ENCODE results near the gene DOK6. TPM values are rescaled to one million over a fixed set of nuclear protein-coding genes. Genes with fewer than 3 reads are reported as not detected.

DOK6 gene
- total RNA-seq, 2 experiments from 2014 or later, result not detected

- no peaks in the 10 kb centered on the region for H3K4me1 Mint-ChIP-seq
- H3K27ac Mint-ChIP-seq, result no peak overlapping the region
- POLR2A ChIA-PET, result no interaction called here
- no peak for ATAC-seq
- H3K4me3 Mint-ChIP-seq, result no peak overlapping the region
- H3K27me3 Mint-ChIP-seq, result peaks cover 3% of the 10 kb centered on the region
- peaks cover 3% of the 10 kb centered on the region for H3K9me3 Mint-ChIP-seq (ENCODE audit: low read depth)
- H3K36me3 Mint-ChIP-seq (ENCODE audit: low read depth), result no peaks in the 10 kb centered on the region
- CTCF ChIA-PET, result interaction anchor here (1.4 kb wide), 1 partner anchor 15 kb away, joined by 4 read pairs; no protein-coding TSS in a partner anchor
- no peak for DNase-seq
- intact Hi-C loops (cut with DNase I, micrococcal nuclease), result no loop called here
Measured at GRCh38 chr18:69557282-69557681, 156.6 kb downstream of the DOK6 start.

GRCh38 chr18:69558052-69558451 is 157.4 kb downstream of the DOK6 start:
- Mint-ChIP-seq H3K4me3 (no peak overlapping the region), H3K27ac (no peak overlapping the region), H3K4me1 (no peaks in the 10 kb centered on the region), H3K9me3 (ENCODE audit: low read depth) (peaks cover 3% of the 10 kb centered on the region), H3K27me3 (peaks cover 3% of the 10 kb centered on the region), H3K36me3 (ENCODE audit: low read depth) (no peaks in the 10 kb centered on the region)
- CTCF ChIA-PET, result no interaction called here
- DNase-seq (no peak), ATAC-seq (no peak)
- intact Hi-C loops (cut with DNase I, micrococcal nuclease), result no loop called here
- POLR2A ChIA-PET, result no interaction called here

DNA sequence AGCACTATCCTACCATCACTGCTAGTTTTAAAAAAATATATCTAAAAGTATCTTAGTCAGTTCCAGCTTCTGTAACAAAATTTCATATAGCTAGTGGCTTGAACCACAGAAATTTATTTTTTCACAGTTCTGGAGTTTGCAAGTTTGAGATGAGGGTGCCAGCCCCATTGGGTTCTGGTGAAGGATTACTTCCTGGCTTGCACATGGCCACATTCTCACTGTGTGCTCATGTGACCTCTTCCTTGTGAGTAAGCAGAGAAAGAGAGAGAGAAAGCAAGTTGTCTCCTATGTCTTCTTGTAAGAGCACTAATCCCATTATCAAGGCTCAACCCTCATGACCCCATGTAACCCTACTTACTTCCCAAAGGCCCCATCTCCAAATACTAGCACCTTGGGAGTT is 158.9 kb downstream of the DOK6 start:
- ChIA-PET CTCF (no interaction called here), POLR2A (no interaction called here)
- H3K27me3 Mint-ChIP-seq, result peaks cover 3% of the 10 kb centered on the region
- H3K36me3 Mint-ChIP-seq (ENCODE audit: low read depth), result no peaks in the 10 kb centered on the region
- DNase-seq (no peak), ATAC-seq (no peak)
- H3K4me3 Mint-ChIP-seq, result no peak overlapping the region
- no peak overlapping the region for H3K27ac Mint-ChIP-seq
- intact Hi-C loops (cut with DNase I, micrococcal nuclease), result no loop called here
- H3K9me3 Mint-ChIP-seq (ENCODE audit: low read depth), result peaks cover 3% of the 10 kb centered on the region
- no peaks in the 10 kb centered on the region for H3K4me1 Mint-ChIP-seq

GRCh38 chr18:69564602-69565001 is 163.9 kb downstream of the DOK6 start:
- Mint-ChIP-seq H3K4me3 (no peak overlapping the region), H3K9me3 (ENCODE audit: low read depth) (peaks cover 6% of the 10 kb centered on the region), H3K36me3 (ENCODE audit: low read depth) (no peaks in the 10 kb centered on the region), H3K4me1 (no peaks in the 10 kb centered on the region), H3K27me3 (peaks cover 8% of the 10 kb centered on the region), H3K27ac (no peak overlapping the region)
- ATAC-seq (no peak), DNase-seq (no peak)
- intact Hi-C loops (cut with DNase I, micrococcal nuclease), result no loop called here
- ChIA-PET CTCF (no interaction called here), POLR2A (no interaction called here)

- DNase-seq (no peak), ATAC-seq (no peak)
- Mint-ChIP-seq H3K4me1 (no peaks in the 10 kb centered on the region), H3K36me3 (ENCODE audit: low read depth) (no peaks in the 10 kb centered on the region), H3K4me3 (no peak overlapping the region), H3K9me3 (ENCODE audit: low read depth) (peaks cover 6% of the 10 kb centered on the region), H3K27ac (no peak overlapping the region), H3K27me3 (peaks cover 8% of the 10 kb centered on the region)
- intact Hi-C loops (cut with DNase I, micrococcal nuclease), result no loop called here
- ChIA-PET POLR2A (no interaction called here), CTCF (no interaction called here)
Measured at GRCh38 chr18:69567813-69568488, 167.3 kb downstream of the DOK6 start.

DNA sequence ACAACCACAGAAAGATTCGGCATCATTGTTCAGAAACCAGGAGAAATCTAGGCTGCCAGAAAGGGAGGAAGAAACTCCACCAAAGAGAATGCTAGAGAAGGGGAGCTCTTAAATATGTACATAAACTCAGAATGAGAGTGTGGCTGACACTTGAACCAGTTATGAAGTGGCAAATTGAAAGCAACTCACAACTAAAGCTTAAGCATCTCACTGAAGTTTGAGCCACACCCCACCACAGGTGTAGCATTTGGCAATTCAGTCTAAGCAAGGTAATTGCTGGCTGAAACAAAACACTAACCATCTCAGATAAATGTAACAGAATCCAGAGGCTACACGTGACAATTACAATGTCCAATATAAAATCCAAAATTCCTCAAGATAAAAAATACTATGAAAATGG is 168.4 kb downstream of the DOK6 start:
- DNase-seq (no peak), ATAC-seq (no peak)
- Mint-ChIP-seq H3K4me1 (no peaks in the 10 kb centered on the region), H3K4me3 (no peak overlapping the region), H3K27ac (no peak overlapping the region), H3K9me3 (ENCODE audit: low read depth) (peaks cover 6% of the 10 kb centered on the region), H3K27me3 (peaks cover 8% of the 10 kb centered on the region), H3K36me3 (ENCODE audit: low read depth) (no peaks in the 10 kb centered on the region)
- intact Hi-C loops (cut with DNase I, micrococcal nuclease), result no loop called here
- CTCF ChIA-PET, result no interaction called here
- POLR2A ChIA-PET, result no interaction called here

DNA sequence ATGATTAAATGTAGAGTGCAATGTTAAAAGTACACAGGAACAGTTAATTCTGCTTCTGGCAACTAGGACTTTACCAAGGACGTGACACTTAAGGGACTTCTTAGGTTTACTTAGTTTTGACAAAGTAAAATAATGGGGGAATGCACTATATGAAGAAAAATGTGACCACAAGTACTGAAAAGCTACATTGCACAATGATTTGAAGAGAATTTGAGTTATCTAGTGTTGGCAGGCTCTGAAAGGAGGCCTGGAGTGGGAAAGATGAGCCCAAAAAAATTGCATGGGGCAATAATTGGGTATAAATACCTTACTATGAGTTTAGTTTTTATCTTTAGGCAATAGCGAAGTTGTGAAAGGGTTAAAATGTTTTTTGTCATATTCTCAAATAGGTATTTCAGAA is 173.7 kb downstream of the DOK6 start:
- no peaks in the 10 kb centered on the region for H3K9me3 Mint-ChIP-seq (ENCODE audit: low read depth)
- intact Hi-C loops (cut with DNase I, micrococcal nuclease), result no loop called here
- H3K27me3 Mint-ChIP-seq, result no peaks in the 10 kb centered on the region
- ATAC-seq (no peak), DNase-seq (no peak)
- H3K4me3 Mint-ChIP-seq, result no peak overlapping the region
- H3K4me1 Mint-ChIP-seq, result peaks cover 2% of the 10 kb centered on the region
- POLR2A ChIA-PET, result interaction anchor here (0.8 kb wide), 1 partner anchor 330 kb away, joined by 3 read pairs; no protein-coding TSS in a partner anchor
- CTCF ChIA-PET, result no interaction called here
- H3K27ac Mint-ChIP-seq, result no peak overlapping the region
- H3K36me3 Mint-ChIP-seq (ENCODE audit: low read depth), result no peaks in the 10 kb centered on the region

DNA sequence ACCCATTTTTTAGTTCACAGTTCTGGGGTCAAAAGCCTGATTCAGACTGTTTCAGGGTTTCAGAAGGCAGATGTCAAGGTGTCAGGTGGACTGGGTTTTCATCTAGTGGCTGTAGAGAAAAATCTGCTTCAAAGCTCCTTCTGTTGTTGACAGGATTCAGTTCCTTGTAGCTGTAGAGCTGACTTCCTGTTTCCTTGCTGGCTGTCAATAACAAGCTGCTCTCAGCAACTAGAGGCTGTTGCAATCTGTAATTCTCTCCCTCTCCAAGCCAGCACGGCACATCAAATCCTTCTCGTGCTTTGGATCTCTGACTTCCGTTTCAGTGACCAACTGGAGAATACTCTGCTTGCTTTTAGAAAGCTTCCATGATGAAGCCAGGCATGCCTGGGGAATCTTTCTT is 179.4 kb downstream of the DOK6 start:
- DNase-seq (no peak), ATAC-seq (no peak)
- H3K27me3 Mint-ChIP-seq, result no peaks in the 10 kb centered on the region
- H3K36me3 Mint-ChIP-seq (ENCODE audit: low read depth), result no peaks in the 10 kb centered on the region
- H3K27ac Mint-ChIP-seq, result peak overlapping the region; percentile 19
- no peak overlapping the region for H3K4me3 Mint-ChIP-seq
- intact Hi-C loops (cut with DNase I, micrococcal nuclease), result no loop called here
- CTCF ChIA-PET, result interaction anchor here (1.2 kb wide), 1 partner anchor 9 kb away, joined by 4 read pairs; no protein-coding TSS in a partner anchor
- peaks cover 10% of the 10 kb centered on the region for H3K4me1 Mint-ChIP-seq
- no peaks in the 10 kb centered on the region for H3K9me3 Mint-ChIP-seq (ENCODE audit: low read depth)
- POLR2A ChIA-PET, result no interaction called here

- DNase-seq, result no peak
- peaks cover 6% of the 10 kb centered on the region for H3K27me3 Mint-ChIP-seq
- ATAC-seq, result no peak
- ChIA-PET CTCF (interaction anchor here (0.6 kb wide), 1 partner anchor 470 kb away, joined by 3 read pairs; no protein-coding TSS in a partner anchor), POLR2A (no interaction called here)
- intact Hi-C loops (cut with DNase I, micrococcal nuclease), result no loop called here
- no peak overlapping the region for H3K27ac Mint-ChIP-seq
- no peaks in the 10 kb centered on the region for H3K36me3 Mint-ChIP-seq (ENCODE audit: low read depth)
- H3K4me3 Mint-ChIP-seq, result no peak overlapping the region
- no peaks in the 10 kb centered on the region for H3K9me3 Mint-ChIP-seq (ENCODE audit: low read depth)
- peaks cover 8% of the 10 kb centered on the region for H3K4me1 Mint-ChIP-seq
Measured at GRCh38 chr18:69584429-69584828, 183.7 kb downstream of the DOK6 start.

DNA sequence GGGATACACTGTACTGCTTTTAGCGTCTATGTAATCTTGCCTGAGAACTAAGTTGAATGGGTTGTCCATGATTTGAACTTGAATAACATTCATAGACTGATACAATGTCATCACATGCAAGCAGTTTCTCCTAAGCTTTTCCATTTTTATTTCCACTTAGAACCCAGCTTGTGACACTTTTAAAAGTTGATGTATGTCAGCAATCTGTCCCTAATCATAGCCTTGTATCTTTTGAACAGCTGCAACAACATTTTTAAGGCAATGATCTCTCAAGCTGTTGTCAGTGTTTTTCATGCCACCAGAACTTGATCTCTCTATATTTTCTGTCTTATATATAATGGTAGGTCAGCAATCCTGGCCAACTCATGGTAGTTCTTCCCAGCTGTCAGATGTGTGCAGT is 185.0 kb downstream of the DOK6 start:
- no peak overlapping the region for H3K4me3 Mint-ChIP-seq
- no peak for ATAC-seq
- intact Hi-C loops (cut with DNase I, micrococcal nuclease), result no loop called here
- ChIA-PET CTCF (no interaction called here), POLR2A (no interaction called here)
- no peak overlapping the region for H3K27ac Mint-ChIP-seq
- H3K4me1 Mint-ChIP-seq, result no peaks in the 10 kb centered on the region
- peaks cover 8% of the 10 kb centered on the region for H3K27me3 Mint-ChIP-seq
- H3K9me3 Mint-ChIP-seq (ENCODE audit: low read depth), result no peaks in the 10 kb centered on the region
- no peak for DNase-seq
- no peaks in the 10 kb centered on the region for H3K36me3 Mint-ChIP-seq (ENCODE audit: low read depth)

- Mint-ChIP-seq H3K4me3 (no peak overlapping the region), H3K9me3 (ENCODE audit: low read depth) (no peaks in the 10 kb centered on the region), H3K27me3 (peaks cover 8% of the 10 kb centered on the region), H3K36me3 (ENCODE audit: low read depth) (no peaks in the 10 kb centered on the region), H3K4me1 (no peaks in the 10 kb centered on the region), H3K27ac (no peak overlapping the region)
- ChIA-PET POLR2A (no interaction called here), CTCF (interaction anchor here (0.6 to 1.2 kb wide), 2 partner anchors 20 to 395 kb away, joined by 3 to 4 read pairs; no protein-coding TSS in a partner anchor)
- DNase-seq, result no peak
- no peak for ATAC-seq
- intact Hi-C loops (cut with DNase I, micrococcal nuclease), result no loop called here
Measured at GRCh38 chr18:69586537-69586936, 185.8 kb downstream of the DOK6 start.

GRCh38 chr18:69588301-69588700 is 187.6 kb downstream of the DOK6 start:
- intact Hi-C loops (cut with DNase I, micrococcal nuclease), result no loop called here
- peaks cover 8% of the 10 kb centered on the region for H3K27me3 Mint-ChIP-seq
- H3K4me3 Mint-ChIP-seq, result no peak overlapping the region
- ChIA-PET POLR2A (no interaction called here), CTCF (interaction anchor here (0.7 to 1.3 kb wide), 2 partner anchors 8 to 469 kb away, joined by 3 to 4 read pairs; no protein-coding TSS in a partner anchor)
- DNase-seq (no peak), ATAC-seq (no peak)
- no peak overlapping the region for H3K27ac Mint-ChIP-seq
- no peaks in the 10 kb centered on the region for H3K9me3 Mint-ChIP-seq (ENCODE audit: low read depth)
- H3K4me1 Mint-ChIP-seq, result no peaks in the 10 kb centered on the region
- no peaks in the 10 kb centered on the region for H3K36me3 Mint-ChIP-seq (ENCODE audit: low read depth)

All from activated CD4-positive, alpha-beta T cell treated with anti-CD3 and anti-CD28 coated beads for 36 hours (primary cell).